ENCODE measurements around the gene MCM7. TPM values are rescaled to one million over a fixed set of nuclear protein-coding genes. Genes with fewer than 3 reads are reported as not detected.
A peak's percentile ranks its signal among the peaks of the same experiment; 100 is the strongest.

The MCM7 gene
- total and polyA plus RNA-seq, 2 of the 13 experiments (the other 11 are each of a cell fraction or from before 2014, with no cell fraction given) = 84.5 to 214 TPM

DNA sequence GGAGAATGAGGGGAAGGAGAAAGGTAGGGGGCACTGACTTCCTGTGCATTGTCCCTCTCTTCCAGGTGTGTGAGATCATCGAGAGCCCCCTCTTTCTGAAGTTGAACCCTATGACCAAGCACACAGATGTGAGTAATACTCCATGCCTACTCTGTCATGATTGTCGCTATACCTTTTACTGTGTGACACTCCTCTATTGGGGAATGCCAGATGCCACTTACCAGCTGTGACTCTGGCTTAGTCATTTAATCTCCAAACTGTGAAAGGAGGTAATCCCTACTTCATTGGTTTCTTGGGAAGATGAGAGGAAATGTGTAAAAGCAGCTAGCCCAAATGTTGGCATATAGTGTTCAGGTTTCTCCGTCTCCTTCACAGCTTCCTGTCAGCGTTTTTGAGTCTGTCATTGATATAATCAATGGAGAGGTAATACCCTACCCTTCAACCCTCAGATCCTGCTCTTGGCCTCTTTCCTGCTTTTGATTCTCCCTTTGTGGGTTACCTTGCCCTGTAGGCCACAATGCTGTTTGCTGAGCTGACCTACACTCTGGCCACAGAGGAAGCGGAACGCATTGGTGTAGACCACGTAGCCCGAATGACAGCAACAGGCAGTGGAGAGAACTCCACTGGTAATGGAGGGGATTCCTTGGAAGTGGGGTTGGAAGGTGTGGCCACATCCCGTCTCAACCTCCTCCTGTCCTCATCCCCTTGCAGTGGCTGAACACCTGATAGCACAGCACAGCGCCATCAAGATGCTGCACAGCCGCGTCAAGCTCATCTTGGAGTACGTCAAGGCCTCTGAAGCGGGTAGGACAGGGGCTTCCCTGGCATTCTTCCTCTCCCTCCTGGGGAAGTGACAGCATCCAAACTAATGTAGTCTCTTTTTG, 10.4 kb downstream of the MCM7 start:
- BruUV-seq (replicated peaks) = TSS peak; percentile 55
- no peak overlapping the region for H3K4me2 ChIP-seq (ENCODE audit: low read depth, low read length)
- CTCF ChIA-PET (ENCODE audit: low intra/inter-chr PET ratio, low total read pairs) = no interaction called here

DNA sequence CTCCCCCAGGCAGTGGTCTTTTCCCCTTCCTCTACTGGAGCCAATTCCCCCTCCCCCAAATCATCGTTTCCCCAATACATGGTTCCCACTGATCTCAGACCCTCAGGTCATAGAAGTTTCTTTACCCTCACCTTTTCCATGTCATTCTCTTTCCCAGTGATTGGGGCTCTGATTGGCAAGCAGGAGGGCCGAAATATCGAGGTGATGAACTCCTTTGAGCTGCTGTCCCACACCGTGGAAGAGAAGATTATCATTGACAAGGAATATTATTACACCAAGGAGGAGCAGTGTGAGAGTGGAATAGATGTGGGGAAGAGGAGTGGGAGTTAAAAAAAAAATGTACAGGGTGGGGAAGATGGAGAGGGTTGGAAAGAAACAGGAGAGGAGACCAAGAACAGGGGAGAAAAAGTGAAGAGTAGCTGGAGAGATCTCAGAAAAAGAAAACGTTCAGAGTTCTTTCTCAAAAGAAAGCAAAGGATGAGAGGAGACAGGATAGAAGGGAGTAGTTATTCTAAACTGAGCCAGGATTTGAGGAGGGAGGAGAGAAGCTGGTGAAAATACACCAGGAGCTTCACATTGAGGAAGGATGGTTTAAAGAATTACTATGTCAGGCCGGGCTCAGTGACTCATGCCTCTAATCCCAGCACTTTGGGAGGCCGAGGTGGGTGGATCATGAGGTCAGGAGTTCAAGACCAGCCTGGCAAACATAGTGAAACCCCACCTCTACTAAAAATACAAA, 11.6 kb downstream of the MCM7 start:
- in situ Hi-C loops (cut with HindIII; ENCODE audit: extremely low pct_ligation_motif_present, low pct_unique_long_range_greater_than_20kb) = no loop called here
- no peak overlapping the region for H2AFZ ChIP-seq (ENCODE audit: low read length)
- no peaks in the 10 kb centered on the region for H4K20me1 ChIP-seq (ENCODE audit: insufficient read depth, low read length)
- no peak for ATAC-seq
- peaks cover 38% of the 10 kb centered on the region for H3K4me1 ChIP-seq (ENCODE audit: insufficient read depth, low read length)
- DNase-seq (ENCODE audit: low spot score) = no peak
- H3K9ac ChIP-seq (ENCODE audit: insufficient read depth, low read depth, low read length) = peak overlapping the region; percentile 96
- intact Hi-C loops (cut with micrococcal nuclease; ENCODE audit: unreplicated experiment) = no loop called here
- ChIA-PET POLR2A (interaction anchor here (0.7 to 4.3 kb wide), 4 partner anchors 12 to 88 kb away, joined by 3 to 33 read pairs (median 16); partner anchors contain the start of genes AP4M1, GPC2, LAMTOR4 and MCM7), CTCF (ENCODE audit: low intra/inter-chr PET ratio, low total read pairs) (no interaction called here)
- H3K9me3 ChIP-seq (ENCODE audit: low read length) = no peaks in the 10 kb centered on the region
- WGBS (ENCODE audit: low lambda C conversion rate) = 8% methylated on average over 7 of the region's 7 CpGs
- peak overlapping the region; percentile 87 for H3K4me2 ChIP-seq (ENCODE audit: low read depth, low read length)
- H3K4me3 ChIP-seq (replicated peaks in 1 of 3; ENCODE audit: insufficient read depth in 1 of 3, low read depth in 2 of 3, low read length in 3 of 3) = peak overlapping the region; percentile 83 to 97 (median 84)
- peaks cover 10% of the 10 kb centered on the region for H3K79me2 ChIP-seq (ENCODE audit: insufficient read depth, low read length)
- H3K36me3 ChIP-seq (replicated peaks in 1 of 2; ENCODE audit: control insufficient read depth in 1 of 2, insufficient read depth in 2 of 2, low read length in 2 of 2) = peaks cover 28 to 44% of the 10 kb centered on the region in 2 experiments
- H3K27ac ChIP-seq (ENCODE audit: extremely low read length, insufficient read depth, low read length) = peak overlapping the region; percentile 74
- no peaks in the 10 kb centered on the region; a peak in 1 of 5 replicates for H3K27me3 ChIP-seq (ENCODE audit: control insufficient read depth in 1 of 2, insufficient read depth in 2 of 2, low read length in 2 of 2)
- peak; percentile 4 for FAIRE-seq
- BruUV-seq (replicated peaks) = no TSS peak
- TF ChIP-seq, protein P1, sequence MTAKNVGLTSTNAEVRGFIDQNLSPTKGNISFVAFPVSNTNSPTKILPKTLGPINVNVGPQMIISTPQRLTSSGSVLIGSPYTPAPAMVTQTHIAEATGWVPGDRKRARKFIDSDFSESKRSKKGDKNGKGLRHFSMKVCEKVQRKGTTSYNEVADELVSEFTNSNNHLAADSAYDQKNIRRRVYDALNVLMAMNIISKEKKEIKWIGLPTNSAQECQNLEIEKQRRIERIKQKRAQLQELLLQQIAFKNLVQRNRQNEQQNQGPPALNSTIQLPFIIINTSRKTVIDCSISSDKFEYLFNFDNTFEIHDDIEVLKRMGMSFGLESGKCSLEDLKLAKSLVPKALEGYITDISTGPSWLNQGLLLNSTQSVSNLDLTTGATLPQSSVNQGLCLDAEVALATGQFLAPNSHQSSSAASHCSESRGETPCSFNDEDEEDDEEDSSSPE (CRISPR knock-in tag; IDR thresholded peaks at IDR 0.05) = no peak
- TF ChIP-seq NKX3-1 (CRISPR knock-in tag; IDR thresholded peaks at IDR 0.05) (no peak), SKI (IDR thresholded peaks at IDR 0.05; ENCODE audit: partially characterized antibody) (no peak), DNMT3B (CRISPR knock-in tag; conservative IDR thresholded peaks at IDR 0.05) (no peak), ARHGAP35 (CRISPR knock-in tag; IDR thresholded peaks at IDR 0.05; ENCODE audit: borderline replicate concordance) (no peak), ZNF670 (CRISPR knock-in tag; IDR thresholded peaks at IDR 0.05; ENCODE audit: borderline replicate concordance) (no peak)
- TF ChIP-seq, protein P2, sequence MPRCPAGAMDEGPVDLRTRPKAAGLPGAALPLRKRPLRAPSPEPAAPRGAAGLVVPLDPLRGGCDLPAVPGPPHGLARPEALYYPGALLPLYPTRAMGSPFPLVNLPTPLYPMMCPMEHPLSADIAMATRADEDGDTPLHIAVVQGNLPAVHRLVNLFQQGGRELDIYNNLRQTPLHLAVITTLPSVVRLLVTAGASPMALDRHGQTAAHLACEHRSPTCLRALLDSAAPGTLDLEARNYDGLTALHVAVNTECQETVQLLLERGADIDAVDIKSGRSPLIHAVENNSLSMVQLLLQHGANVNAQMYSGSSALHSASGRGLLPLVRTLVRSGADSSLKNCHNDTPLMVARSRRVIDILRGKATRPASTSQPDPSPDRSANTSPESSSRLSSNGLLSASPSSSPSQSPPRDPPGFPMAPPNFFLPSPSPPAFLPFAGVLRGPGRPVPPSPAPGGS (CRISPR knock-in tag; IDR thresholded peaks at IDR 0.05) = no peak

More for the DNA sequence above, 10.4 kb downstream of the MCM7 start:
- in situ Hi-C loops (cut with HindIII; ENCODE audit: extremely low pct_ligation_motif_present, low pct_unique_long_range_greater_than_20kb) (no loop called here), intact Hi-C loops (cut with micrococcal nuclease; ENCODE audit: unreplicated experiment) (no loop called here)
- WGBS (ENCODE audit: low lambda C conversion rate) = 95% methylated on average over 9 of the region's 14 CpGs
- ATAC-seq (peak; percentile 6; the same call in 2 of the 3 replicates), FAIRE-seq (no peak), DNase-seq (ENCODE audit: low spot score) (no peak)
- Histone ChIP-seq H3K36me3 (replicated peaks in 1 of 2; ENCODE audit: control insufficient read depth in 1 of 2, insufficient read depth in 2 of 2, low read length in 2 of 2) (peaks cover 35 to 56% of the 10 kb centered on the region in 2 experiments), H3K4me1 (ENCODE audit: insufficient read depth, low read length) (peaks cover 38% of the 10 kb centered on the region), H2AFZ (ENCODE audit: low read length) (no peak overlapping the region), H3K27ac (ENCODE audit: extremely low read length, insufficient read depth, low read length) (no peak overlapping the region), H3K9me3 (ENCODE audit: low read length) (no peaks in the 10 kb centered on the region), H3K9ac (ENCODE audit: insufficient read depth, low read depth, low read length) (no peak overlapping the region), H4K20me1 (ENCODE audit: insufficient read depth, low read length) (no peaks in the 10 kb centered on the region), H3K4me3 (replicated peaks in 1 of 3; ENCODE audit: insufficient read depth in 1 of 3, low read depth in 2 of 3, low read length in 3 of 3) (no peak overlapping the region), H3K27me3 (ENCODE audit: control insufficient read depth in 1 of 2, insufficient read depth in 2 of 2, low read length in 2 of 2) (no peaks in the 10 kb centered on the region; a peak in 1 of 5 replicates), H3K79me2 (ENCODE audit: insufficient read depth, low read length) (peaks cover 10% of the 10 kb centered on the region)
- POLR2A ChIA-PET = interaction anchor here (0.7 to 4.3 kb wide), 2 partner anchors 10 to 30 kb away, joined by 4 to 33 read pairs; partner anchors contain the start of genes AP4M1 and MCM7
- TF ChIP-seq ZNF766 (CRISPR knock-in tag; IDR thresholded peaks at IDR 0.05; ENCODE audit: borderline replicate concordance) = no peak
- TF ChIP-seq, protein P3, sequence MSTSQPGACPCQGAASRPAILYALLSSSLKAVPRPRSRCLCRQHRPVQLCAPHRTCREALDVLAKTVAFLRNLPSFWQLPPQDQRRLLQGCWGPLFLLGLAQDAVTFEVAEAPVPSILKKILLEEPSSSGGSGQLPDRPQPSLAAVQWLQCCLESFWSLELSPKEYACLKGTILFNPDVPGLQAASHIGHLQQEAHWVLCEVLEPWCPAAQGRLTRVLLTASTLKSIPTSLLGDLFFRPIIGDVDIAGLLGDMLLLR (CRISPR knock-in tag; IDR thresholded peaks at IDR 0.05) = no peak
- no peak for TF ChIP-seq ZNF879 (CRISPR knock-in tag; IDR thresholded peaks at IDR 0.05)
- TF ChIP-seq POLR2A (IDR thresholded peaks at IDR 0.05; ENCODE audit: insufficient read depth in 1 of 2, low read depth in 2 of 2, low read length in 2 of 2) = peak in 1 of 2 experiments; percentile 10; a peak in 2 of 4 replicates

All from HepG2 (cell line).